Stimulated activated CD4-positive, alpha-beta T cell treated with anti-CD3 and anti-CD28 coated beads, Interleukin-12 subunit alpha, Interleukin-12 subunit beta, amount 100 ng/mL, for 48 hours (primary cell): ENCODE data around the gene CFAP61.

Experiments used
- DNase-seq, 3 donors: peaks; one replicate each; pipeline ENCODE4 v3.0.0-alpha.2; 2020; ENCODE audit warnings: low read depth in 2 of 3, low spot score in 1 of 3

The CFAP61 gene

DNA sequence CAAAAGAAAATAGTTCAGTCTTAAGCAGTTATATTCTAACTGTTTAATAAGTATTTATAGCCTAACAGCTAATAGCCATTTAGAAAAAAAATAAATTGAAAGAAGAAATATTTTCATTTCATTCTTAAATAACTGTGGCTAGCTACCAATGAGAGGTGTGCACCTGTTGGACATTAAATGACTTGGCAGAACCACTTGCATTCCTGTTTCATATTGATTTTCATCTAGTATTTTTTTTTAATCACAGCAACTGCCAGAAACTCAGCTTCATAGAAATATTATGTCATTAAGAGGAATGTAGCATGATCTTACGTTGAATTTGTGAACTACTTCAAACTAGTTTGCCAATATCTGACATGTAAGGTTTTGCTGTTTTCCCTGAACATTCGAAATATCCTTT lies 25.0 kb upstream of the CFAP61 start:
- no peak for DNase-seq

DNA sequence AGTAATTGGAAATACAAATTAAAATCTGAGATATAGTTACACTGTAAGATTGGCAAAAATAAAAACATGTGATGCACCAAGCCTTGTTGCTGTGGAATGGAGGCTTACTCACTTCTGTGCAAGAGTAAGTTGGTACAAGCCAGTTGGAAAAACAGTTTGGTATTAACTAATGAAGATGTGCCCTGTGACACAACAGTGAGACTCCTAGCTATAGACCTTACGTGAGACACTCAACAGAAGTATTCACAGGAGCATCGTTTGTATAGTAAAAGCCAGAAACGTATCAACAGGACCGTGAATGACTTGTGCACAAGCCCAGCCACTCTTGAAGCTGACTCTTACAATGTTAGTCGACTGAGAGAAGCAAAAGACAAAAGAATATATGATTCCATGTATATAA lies 20.5 kb upstream of the CFAP61 start:
- DNase-seq = no peak

DNA sequence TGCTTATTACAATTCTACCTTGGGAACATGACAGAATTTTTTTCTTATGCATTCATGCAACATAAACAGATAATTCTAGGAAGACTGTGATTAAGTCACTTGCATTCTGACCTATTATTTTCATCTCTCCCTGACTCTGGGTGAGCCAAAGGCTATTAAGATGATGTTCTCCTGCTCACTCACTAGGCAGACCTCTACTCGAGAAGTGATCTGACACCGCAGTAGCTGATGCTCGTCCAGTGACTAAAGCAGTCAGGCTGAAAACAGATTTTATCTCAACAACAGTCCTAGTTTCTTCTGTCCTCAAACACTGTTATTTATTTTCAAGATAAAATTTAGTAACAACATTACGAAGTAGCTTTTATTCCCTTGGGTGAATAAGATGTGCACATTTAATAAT lies 17.8 kb upstream of the CFAP61 start:
- no peak for DNase-seq

DNA sequence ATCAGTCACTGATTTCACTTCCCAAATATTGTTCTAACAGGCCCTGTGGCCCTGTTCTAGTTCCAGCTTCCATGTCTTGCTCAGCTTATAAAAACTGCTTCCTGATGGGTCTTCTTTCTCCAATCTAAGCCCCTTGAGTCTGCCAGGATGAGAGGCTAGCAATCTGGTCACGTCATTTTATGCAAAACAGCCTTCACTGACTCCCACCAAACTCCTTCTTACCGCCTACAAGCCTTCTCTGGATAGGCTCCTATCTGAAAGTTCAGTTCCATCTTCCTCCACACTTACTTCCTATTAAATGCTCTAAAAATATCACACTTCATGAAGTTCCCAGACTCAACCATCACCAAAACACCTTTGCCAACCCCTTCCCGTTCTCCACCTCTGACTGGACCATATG lies 15.6 kb upstream of the CFAP61 start:
- no peak for DNase-seq

DNA sequence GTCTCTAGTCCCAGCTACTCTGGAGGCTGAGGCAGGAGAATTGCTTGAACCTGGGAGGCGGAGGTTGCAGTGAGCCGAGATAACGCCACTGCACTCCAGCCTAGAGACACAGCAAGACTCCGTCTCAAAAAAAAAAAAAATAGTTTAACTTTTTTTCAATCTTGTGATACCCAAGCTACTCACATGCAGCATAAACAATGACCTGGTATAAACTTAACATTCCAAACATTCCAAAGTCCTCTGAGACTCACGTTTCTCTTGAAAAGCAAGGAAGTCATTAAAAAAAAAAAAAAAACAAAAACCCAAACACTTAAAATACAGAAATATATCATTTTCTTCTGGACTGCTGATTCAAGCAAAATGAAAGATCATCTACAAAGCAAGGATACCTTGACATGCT lies 14.4 kb upstream of the CFAP61 start:
- DNase-seq = no peak

DNA sequence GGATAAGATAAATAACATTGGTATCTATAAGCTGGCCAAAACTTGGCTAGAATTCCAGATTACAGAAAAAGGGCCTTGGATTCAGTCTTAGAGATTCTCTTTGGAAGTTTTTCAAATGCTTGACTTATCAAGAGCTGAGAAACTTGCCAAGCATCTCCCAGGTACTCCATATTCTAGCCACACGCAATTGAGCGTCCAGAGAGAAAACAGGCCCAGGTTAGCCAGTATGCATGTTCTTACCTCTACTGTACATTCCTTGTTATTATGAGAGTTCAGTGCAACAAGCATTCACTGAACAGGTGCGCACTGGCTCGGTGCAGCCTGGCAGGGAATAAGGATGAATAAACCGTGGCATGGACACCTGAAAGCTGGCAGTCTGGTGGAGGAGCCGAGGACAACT lies 13.7 kb upstream of the CFAP61 start:
- no peak for DNase-seq

DNA sequence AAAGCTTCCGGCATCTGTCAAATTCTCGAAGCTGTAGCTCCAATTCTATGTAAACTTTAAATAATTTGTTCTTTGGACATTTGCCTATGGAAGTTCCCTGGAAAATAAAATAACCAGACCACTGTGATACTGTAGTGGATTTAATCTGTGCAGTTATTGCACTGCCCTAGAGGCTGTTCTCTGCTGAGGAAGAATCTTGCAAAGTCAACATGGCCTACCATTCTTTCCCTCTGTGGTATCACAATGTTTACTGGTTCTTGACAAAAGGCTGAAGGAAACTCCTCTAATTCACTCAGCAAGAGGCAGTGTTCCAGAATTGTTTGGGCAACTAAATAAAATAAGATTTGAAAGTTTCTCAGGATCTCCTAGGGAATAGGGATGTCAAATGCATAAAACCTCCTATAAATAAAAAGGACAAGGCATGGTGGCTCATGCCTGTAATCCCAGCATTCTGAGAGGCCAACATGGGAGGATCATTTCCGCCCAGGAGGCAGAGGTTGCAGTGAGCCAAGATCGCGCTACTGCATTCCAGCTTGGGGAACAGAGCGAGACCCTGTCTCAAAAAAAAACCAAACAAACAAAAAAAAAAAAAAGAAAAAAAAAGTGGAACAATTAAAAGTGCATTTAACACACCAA lies 12.5 kb upstream of the CFAP61 start:
- DNase-seq = no peak

DNA sequence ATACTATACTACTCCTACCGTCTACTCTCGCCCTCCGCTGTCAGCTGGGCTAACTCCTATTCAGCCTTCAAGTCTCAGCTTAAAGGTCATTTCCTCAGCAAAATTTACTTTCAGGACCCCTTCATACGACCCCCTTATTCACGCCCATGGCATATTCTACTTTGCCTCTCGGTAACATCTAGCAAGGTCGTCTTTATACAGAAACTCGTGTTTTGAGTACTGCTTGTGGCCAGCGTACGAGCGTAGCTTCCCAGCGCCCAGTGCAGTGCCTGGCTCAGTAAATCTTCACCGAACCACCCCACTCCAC lies 612 bp upstream of the CFAP61 start:
- DNase-seq = no peak

DNA sequence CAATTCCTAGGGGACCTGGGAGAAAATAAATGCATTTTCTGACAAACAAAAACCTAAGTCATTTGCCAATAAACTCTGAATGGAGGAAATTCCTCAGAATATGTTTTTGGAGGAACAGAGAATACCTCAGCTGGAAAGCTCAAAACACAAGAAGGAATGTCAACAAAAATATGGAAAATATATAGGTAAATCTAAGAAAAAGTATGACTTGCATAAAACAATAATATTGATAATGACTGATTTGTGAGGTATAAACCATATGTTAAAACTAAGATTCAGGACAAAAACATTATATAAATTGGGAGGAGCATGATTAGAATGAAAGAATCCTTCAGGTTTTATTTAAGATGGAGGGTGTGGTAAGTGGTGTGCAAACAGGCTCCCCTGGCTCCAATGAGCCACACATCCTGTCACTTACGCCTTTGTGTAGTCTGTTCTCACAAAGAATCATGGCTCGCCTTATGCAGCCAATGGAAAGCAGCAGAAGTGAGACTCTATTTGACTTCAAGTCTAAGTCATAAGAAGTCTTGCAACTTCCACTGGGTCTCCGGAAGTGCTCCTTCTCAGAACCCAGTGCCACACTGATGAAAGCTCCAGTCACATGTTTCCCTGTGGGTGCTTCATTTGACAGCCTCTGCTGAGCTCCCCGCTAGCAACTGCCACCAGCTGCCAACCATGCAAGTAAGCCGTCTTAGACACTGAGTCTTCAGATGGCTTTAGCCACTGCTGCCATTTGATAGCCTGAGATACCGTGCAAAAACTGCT lies 8.1 kb downstream of the CFAP61 start:
- no peak for DNase-seq

DNA sequence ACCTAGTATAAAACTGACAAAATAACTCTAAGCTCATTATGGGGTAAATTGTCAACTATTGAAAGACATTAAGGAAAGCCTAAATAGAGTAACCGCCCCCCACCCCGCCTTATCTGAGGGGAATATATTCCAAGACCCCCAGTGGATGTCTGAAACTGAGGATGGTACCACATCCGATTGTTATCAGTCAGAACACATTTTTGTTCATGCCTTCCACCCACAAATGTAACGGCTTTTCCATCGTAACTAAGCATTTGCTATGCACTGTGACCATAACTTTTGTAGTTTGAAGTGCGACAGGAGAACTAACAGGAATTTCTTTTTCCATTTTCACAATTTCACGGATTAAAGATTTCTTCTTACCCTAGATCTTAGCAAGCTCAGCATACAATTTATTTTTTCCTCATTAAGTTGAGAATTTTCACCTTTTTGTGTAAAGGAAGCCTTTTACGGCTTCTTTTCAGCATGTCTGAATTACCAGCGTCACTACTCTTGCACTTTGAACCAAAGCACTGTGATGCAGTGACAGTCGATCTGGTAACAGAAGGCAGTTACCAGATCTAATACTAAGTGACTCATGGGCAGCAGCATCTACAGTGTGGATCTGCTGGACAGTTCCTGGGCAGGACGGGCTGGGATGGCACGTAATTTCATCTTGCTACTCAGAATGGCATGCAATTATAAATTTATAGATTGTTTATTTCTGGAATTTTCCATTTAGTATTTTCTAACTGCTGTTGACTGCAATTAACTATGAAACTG lies 11.8 kb downstream of the CFAP61 start:
- no peak for DNase-seq

DNA sequence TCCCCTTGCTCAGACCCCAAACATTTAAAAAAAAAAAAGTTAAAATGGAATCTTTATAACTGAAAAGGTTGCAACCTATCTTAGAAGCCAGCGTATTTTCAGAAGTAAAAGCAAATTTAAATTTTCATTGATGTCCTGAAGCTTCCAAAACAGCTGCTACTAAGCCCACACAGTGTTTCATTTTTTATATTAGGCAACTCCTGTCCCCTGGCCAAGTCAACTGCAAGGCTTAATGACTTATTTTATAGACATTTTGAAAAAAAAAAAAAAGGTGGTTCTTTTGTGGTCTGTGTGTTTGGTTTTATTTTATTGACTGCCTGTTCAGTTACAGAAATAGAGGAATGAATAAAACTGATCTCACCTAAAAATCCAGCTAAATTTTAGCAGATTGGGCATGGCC lies 13.0 kb downstream of the CFAP61 start:
- no peak for DNase-seq

DNA sequence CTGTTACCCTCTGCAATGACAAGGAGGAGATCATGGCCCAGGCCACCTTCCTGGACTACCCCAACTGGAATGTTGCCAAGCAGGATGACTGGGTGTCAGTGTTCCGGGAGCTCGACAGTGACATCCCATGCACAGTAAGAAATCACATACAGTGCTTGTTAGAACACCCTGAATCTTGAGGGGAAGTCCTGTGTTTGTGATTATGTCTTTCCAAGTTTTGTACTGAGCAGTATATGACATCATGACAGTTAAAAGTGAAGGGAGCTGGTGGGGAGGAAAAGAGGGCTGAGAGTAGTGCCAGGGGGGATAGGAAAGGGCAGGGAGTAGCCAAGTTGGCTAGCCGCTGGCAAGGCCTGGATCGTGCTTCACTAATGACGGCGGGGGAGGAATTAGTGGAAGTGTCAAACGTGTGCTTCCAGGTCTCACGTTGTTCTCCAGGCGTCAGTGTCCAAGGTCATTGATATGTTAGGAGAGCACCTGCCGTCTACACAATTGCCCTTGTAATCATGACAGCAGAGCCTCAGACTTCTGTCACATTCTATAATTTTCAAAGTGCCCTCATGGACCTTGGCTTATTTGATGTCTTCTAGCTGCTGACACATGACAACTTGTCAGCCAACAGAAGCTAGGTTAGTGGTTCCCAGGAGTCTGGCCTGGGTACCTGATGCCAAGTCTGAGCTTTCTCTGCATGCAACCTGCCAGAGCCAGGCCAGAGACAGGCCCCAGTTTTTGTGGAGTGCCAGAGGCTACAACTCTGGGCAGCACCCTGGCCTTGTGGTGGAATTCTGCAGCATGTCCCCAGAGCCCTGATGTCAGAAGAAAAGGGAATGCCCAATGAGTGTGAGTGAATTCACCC lies 18.8 kb downstream of the CFAP61 start:
- no peak for DNase-seq

DNA sequence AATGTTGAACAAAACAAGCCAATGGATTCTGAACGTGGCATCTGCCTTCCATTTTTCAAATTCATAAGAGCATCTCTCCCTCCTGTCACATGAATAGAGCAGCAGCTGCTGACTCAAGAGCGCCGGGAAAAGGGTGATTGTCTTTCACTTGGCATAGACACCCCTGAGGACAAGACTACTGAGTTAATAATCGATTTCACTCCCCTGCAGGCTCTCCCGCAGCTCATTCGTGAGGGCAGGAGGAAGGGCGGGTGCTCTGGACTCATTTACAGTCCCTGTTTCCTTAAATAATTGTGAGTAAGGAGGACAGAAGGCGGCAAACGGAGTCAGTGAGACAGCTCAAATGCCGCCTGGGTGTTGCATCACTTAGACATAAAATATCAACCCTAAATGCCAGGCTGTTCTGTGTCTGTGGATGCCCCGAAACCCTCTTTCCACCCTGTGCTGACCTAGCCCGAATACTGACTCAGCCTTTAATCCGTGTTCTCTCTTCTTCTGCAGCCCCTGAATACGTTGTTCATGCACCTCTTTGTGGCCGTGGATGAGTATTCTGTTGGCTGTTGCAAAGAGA lies 21.6 kb downstream of the CFAP61 start:
- no peak for DNase-seq

DNA sequence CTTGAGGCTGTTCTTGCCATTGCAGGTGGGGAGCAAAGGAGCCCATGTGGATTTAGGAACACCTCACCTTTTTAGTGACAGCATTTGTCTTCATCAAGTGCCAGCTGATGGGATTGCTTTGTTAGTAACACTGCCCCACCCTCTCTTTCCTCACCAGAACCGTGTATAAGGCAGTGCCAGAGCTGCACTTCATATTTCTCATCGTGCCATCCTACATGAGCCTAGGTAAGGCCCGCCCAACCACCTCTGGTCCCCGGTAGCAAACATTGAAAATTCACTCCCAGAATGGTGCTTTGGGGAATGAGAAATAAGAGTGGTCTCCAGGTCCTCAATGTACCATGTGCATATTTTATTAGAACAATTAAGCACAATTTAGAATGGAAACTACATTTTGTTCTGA lies 22.7 kb downstream of the CFAP61 start:
- no peak for DNase-seq

DNA sequence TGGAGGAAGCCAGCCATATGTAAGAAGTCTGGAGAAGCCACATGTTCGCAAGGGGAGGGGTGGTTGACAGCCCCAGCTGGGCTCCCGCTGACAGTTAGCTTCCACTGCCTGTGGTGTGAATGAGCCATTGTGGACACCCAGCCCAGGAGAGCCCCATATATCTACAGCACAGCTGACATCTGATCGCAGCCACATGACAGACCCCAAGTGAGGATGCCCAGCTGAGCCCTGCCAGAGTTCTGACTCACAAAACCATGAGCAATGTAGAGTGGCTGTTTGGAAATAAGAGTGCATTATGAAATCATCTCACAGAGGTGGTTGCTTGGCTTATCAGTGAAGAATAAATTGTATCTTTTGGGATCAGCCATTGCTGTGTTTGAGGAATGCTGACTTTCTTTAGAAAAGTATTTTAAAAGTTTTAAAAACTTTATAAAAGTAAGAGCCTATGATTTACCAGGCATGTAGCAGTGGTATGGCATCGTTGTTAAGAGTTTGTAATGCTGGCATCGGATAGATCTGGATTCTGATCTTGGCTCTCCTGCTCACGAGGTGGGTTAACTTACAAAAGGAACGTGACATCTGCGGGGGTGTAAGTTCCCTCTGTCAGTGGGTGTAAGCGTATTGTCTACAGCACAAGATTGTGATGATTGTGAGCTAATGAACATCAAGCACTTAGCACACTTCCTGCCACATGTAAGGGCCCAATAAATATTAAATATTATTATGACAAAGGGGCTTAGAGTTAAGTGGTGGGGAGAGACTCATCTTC lies 24.1 kb downstream of the CFAP61 start:
- DNase-seq = no peak

DNA sequence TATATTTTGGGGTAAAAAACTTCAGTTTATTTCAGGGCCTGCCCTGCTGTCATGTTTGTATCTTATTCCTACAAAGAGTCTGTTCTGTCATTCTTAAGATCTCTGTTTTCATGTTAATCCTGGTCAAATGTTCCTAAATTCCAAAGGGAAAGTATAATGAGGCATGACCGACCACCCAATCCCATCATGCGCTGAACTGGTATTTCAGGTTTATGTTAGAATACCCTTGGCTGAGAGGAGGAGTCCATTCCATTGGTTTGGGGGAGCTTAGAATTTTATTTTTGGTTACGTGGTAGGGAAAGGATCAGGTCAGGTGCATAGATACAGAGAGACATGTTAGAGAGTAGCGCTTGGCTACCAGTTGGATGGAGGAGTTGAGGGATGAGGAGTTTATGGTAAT lies 25.7 kb downstream of the CFAP61 start:
- DNase-seq = no peak

DNA sequence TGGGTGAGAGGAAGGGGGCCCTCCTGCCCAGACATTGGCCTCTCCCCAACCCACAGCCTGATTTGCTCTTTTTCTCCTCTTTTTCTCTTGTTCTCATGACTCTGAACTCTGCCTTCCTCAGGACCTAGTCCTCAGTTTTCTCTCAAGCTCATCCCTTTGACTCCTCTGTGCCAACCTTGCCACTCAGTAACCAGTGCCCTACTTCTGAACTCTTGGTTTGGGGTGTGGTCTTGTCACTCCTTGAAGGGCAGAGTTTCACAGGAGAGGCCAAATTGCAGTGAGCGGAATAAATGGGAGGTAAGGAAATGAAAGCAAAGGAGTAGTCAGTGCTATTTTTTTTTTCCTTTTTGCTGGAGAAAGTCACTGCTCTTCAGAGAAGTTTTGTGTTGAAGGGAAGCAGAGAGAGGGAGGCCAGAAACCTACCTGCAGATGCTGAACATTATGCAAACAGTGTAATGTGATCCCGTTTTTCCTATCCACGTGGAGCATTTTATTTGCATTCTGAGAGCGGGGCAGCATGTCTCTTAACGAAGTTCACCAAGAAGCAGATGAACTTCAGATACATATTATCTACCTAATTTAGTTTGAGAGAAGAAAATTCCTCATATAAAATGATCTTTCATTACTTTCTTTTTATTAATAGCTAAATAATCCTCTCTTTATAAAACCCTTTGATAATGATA lies 26.9 kb downstream of the CFAP61 start:
- DNase-seq = no peak

DNA sequence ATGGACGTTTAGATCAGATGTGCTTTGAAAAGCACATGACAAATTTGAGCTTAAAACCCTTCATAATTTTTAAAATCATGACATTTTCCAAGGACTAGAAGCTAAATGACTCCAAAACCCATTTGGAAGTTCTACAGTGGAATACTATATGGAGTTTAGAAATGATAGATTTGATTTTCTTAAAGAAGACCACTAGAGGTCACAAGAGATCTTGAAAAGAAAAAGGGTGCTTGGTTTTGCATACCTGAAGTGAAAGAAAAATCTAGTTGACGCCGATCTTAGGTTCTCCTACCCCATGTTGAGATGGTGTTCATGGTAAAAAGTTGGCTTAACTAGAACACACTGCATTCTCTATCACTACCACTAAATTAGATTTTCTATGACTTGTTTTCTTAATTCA lies 31.5 kb downstream of the CFAP61 start:
- no peak for DNase-seq

DNA sequence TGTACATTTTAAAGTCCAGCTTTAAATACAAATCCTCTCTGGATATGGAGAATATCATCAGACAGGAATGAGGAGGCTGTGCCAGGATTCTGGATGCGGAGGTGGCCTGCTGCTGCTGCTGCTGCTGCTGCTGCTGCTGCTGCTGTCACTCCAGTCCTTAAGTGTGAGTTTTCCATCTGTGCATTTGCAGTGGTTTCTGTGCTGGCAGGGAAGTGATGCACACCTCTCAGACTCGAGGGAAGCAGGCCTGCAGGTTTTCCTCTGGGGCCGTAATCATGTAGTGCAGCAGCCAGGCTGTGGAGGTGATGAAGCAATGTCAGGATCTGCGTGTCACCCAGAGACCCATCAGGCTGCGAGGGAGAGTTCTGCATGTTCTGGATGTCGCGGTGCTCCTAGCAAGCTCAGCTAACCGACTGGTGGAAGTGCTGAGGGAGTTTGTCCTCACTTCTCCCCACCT lies 32.0 kb downstream of the CFAP61 start:
- DNase-seq = no peak

DNA sequence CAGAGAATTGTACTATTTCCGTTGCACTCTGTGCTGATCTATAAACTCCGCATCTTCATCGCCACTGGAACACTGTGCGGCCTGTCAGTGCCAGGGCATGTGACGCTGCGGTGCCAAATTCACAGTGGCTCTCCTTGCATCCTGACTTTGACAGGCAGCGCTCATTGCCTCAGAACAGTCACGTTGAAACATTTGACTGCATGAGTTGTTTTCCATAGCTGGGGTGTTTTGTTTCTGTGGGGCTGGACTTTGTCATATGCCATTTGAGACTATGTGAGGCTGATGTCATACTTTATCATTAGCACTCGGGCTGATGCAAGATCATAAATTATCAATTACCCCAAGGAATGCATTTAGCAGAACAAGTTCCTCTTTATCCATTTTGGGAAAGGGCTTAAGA lies 32.7 kb downstream of the CFAP61 start:
- no peak for DNase-seq
